ENCODE measurements around the gene PRKAG2. TPM values are rescaled to one million over a fixed set of nuclear protein-coding genes. Genes with fewer than 3 reads are reported as not detected.

Gene PRKAG2
- total RNA-seq, 1 donor from 2014 or later: 20.6 TPM

GRCh38 chr7:151873402-151873965 is 3.4 kb downstream of the PRKAG2 start:
- DNase-seq (ENCODE audit: low spot score, unreplicated experiment): no peak
- Mint-ChIP-seq H3K36me3 (ENCODE audit: insufficient read depth) (no peaks in the 10 kb centered on the region), H3K9me3 (ENCODE audit: low read depth) (no peaks in the 10 kb centered on the region), H3K27ac (no peak overlapping the region), H3K4me1 (ENCODE audit: low read depth) (peaks cover 6% of the 10 kb centered on the region), H3K27me3 (peaks cover 29% of the 10 kb centered on the region), H3K4me3 (ENCODE audit: low read depth) (no peak overlapping the region)
- no peak for TF ChIP-seq CTCF (IDR thresholded peaks at IDR 0.05; ENCODE audit: unreplicated experiment)

- Mint-ChIP-seq H3K4me1 (ENCODE audit: low read depth) (peaks cover 9% of the 10 kb centered on the region), H3K27me3 (peaks cover 31% of the 10 kb centered on the region), H3K27ac (no peak overlapping the region), H3K9me3 (ENCODE audit: low read depth) (no peaks in the 10 kb centered on the region), H3K36me3 (ENCODE audit: insufficient read depth) (no peaks in the 10 kb centered on the region), H3K4me3 (ENCODE audit: low read depth) (no peak overlapping the region)
- no peak for DNase-seq (ENCODE audit: low spot score, unreplicated experiment)
- no peak for TF ChIP-seq CTCF (IDR thresholded peaks at IDR 0.05; ENCODE audit: unreplicated experiment)
Measured at GRCh38 chr7:151872531-151873401, 4.1 kb downstream of the PRKAG2 start.

DNA sequence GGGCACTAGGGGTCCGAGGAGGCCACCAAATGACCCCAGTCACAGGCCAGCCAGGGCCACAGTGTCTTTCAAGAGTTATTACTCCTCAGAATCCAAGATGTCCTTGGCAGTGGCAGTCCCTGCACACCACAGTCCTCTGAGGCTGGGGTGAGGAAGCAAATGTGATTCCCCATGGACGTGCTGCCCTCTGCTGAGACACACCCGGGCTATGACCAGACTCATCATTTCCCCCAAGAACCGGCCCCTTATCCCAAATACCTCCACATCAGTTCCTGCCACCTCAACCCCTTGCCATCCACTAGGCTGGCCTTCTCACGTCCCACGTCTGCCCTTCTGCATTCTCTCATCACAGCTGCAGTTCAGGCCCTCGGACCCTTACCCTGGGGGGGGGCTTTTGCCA is 5.0 kb downstream of the PRKAG2 start:
- DNase-seq (ENCODE audit: low spot score, unreplicated experiment): no peak
- no peak for TF ChIP-seq CTCF (IDR thresholded peaks at IDR 0.05; ENCODE audit: unreplicated experiment)
- H3K4me1 Mint-ChIP-seq (ENCODE audit: low read depth): peaks cover 9% of the 10 kb centered on the region
- no peak overlapping the region for H3K27ac Mint-ChIP-seq
- no peak overlapping the region for H3K4me3 Mint-ChIP-seq (ENCODE audit: low read depth)
- peaks cover 35% of the 10 kb centered on the region for H3K27me3 Mint-ChIP-seq
- no peaks in the 10 kb centered on the region for H3K36me3 Mint-ChIP-seq (ENCODE audit: insufficient read depth)
- no peaks in the 10 kb centered on the region for H3K9me3 Mint-ChIP-seq (ENCODE audit: low read depth)

GRCh38 chr7:151871189-151871735 is 5.7 kb downstream of the PRKAG2 start:
- Mint-ChIP-seq H3K36me3 (ENCODE audit: insufficient read depth) (no peaks in the 10 kb centered on the region), H3K4me3 (ENCODE audit: low read depth) (no peak overlapping the region), H3K4me1 (ENCODE audit: low read depth) (peaks cover 9% of the 10 kb centered on the region), H3K27me3 (peaks cover 35% of the 10 kb centered on the region), H3K9me3 (ENCODE audit: low read depth) (no peaks in the 10 kb centered on the region), H3K27ac (no peak overlapping the region)
- DNase-seq (ENCODE audit: low spot score, unreplicated experiment): no peak
- TF ChIP-seq CTCF (IDR thresholded peaks at IDR 0.05; ENCODE audit: unreplicated experiment): no peak

GRCh38 chr7:151869968-151870918 is 6.7 kb downstream of the PRKAG2 start:
- no peaks in the 10 kb centered on the region for H3K36me3 Mint-ChIP-seq (ENCODE audit: insufficient read depth)
- no peaks in the 10 kb centered on the region for H3K9me3 Mint-ChIP-seq (ENCODE audit: low read depth)
- TF ChIP-seq CTCF (IDR thresholded peaks at IDR 0.05; ENCODE audit: unreplicated experiment): no peak
- no peak overlapping the region for H3K4me3 Mint-ChIP-seq (ENCODE audit: low read depth)
- no peak overlapping the region for H3K27ac Mint-ChIP-seq
- H3K27me3 Mint-ChIP-seq: peaks cover 35% of the 10 kb centered on the region
- no peak for DNase-seq (ENCODE audit: low spot score, unreplicated experiment)
- H3K4me1 Mint-ChIP-seq (ENCODE audit: low read depth): peaks cover 9% of the 10 kb centered on the region
